ENCODE measurements around the gene CNOT6L.

Gene CNOT6L

GRCh38 chr4:77713884-77714283, 105.3 kb downstream of the CNOT6L start:
- Histone ChIP-seq H3K4me3 (ENCODE audit: low read length) (no peak overlapping the region), H3K27me3 (ENCODE audit: control insufficient read depth, insufficient read depth, low read length) (no peaks in the 10 kb centered on the region), H3K27ac (ENCODE audit: low read length) (no peak overlapping the region), H3K9me3 (ENCODE audit: control insufficient read depth, insufficient read depth, low read length) (no peaks in the 10 kb centered on the region), H3K36me3 (ENCODE audit: control insufficient read depth, insufficient read depth, low read length) (no peaks in the 10 kb centered on the region), H3K4me1 (ENCODE audit: control insufficient read depth, insufficient read depth, low read length) (peaks cover 2% of the 10 kb centered on the region; the same call in 1 of the 2 replicates)
- WGBS (ENCODE audit: insufficient coverage, insufficient read length): no CpG with 5 or more reads among the region's 1 CpG
- no peak for DNase-seq (ENCODE audit: low read depth, low spot score)

DNA sequence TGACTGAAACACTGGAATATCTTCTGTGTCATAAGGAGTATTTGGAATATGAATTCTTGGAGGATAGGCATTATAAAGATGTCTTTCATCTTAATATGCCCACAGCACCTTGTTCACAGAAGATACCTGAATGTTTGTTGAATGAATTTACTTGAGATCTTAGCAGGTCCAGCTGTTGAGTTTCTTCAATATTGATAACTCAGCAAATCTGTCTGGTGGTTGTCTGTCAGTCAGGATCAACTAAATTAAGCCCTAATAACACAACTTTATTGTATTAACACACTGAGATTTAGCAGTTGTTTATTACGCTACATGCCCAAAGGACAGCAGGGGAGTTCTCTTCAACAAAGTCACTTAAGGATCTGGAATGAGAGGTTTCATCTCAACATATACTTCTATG, 106.5 kb downstream of the CNOT6L start:
- Histone ChIP-seq H3K9me3 (ENCODE audit: control insufficient read depth, insufficient read depth, low read length) (no peaks in the 10 kb centered on the region), H3K36me3 (ENCODE audit: control insufficient read depth, insufficient read depth, low read length) (no peaks in the 10 kb centered on the region), H3K4me3 (ENCODE audit: low read length) (no peak overlapping the region), H3K27ac (ENCODE audit: low read length) (no peak overlapping the region), H3K27me3 (ENCODE audit: control insufficient read depth, insufficient read depth, low read length) (no peaks in the 10 kb centered on the region), H3K4me1 (ENCODE audit: control insufficient read depth, insufficient read depth, low read length) (peaks cover 2% of the 10 kb centered on the region; the same call in 1 of the 2 replicates)
- no peak for DNase-seq (ENCODE audit: low read depth, low spot score)
- WGBS (ENCODE audit: insufficient coverage, insufficient read length): no CpG with 5 or more reads among the region's 1 CpG

GRCh38 chr4:77711469-77711868, 107.7 kb downstream of the CNOT6L start:
- H3K9me3 ChIP-seq (ENCODE audit: control insufficient read depth, insufficient read depth, low read length): no peaks in the 10 kb centered on the region
- H3K4me1 ChIP-seq (ENCODE audit: control insufficient read depth, insufficient read depth, low read length): no peaks in the 10 kb centered on the region
- DNase-seq (ENCODE audit: low read depth, low spot score): no peak
- no CpG with 5 or more reads among the region's 1 CpG for WGBS (ENCODE audit: insufficient coverage, insufficient read length)
- H3K27me3 ChIP-seq (ENCODE audit: control insufficient read depth, insufficient read depth, low read length): no peaks in the 10 kb centered on the region
- H3K4me3 ChIP-seq (ENCODE audit: low read length): no peak overlapping the region
- no peak overlapping the region for H3K27ac ChIP-seq (ENCODE audit: low read length)
- no peaks in the 10 kb centered on the region for H3K36me3 ChIP-seq (ENCODE audit: control insufficient read depth, insufficient read depth, low read length)

DNA sequence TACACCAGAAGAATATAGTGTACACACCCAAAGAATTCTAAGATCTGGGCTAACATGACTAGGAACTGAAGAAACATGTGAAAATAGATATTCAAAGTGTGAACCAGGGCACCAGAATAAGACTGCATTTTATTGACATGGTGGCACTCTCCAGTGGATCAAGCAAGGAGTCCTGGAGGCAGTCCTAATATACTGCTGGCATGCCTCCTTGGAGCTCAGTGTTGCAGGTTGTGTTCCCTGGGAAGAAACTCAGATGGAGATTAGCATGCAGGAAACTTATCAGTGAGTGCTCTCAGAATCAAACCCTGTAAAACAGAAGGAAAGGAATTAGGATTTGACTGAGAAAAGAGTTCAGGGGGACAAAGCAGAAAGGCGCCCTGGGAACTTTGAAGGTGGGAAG, 108.5 kb downstream of the CNOT6L start:
- H3K4me3 ChIP-seq (ENCODE audit: low read length): no peak overlapping the region
- no peaks in the 10 kb centered on the region for H3K27me3 ChIP-seq (ENCODE audit: control insufficient read depth, insufficient read depth, low read length)
- DNase-seq (ENCODE audit: low read depth, low spot score): no peak

DNA sequence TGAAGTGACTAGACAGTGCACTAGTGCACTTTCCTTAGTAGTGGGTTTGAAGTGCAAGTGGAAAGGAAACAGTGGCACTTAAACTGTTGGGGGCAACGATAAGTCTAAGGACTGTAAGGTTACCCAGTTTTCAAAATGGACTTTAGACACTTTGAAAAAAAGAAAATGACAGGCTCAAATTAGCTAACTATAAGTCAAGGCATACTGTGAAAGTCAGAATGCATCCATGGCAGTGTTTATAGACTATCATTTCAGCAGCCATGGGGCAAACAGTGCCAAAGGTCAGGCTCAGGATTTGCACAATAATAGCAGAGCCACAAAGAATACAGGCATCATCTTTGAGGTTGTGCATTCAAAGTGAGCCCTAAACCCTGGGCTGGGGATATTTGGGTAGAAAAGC, 109.1 kb downstream of the CNOT6L start:
- Histone ChIP-seq H3K27me3 (ENCODE audit: control insufficient read depth, insufficient read depth, low read length) (no peaks in the 10 kb centered on the region), H3K9me3 (ENCODE audit: control insufficient read depth, insufficient read depth, low read length) (no peaks in the 10 kb centered on the region), H3K4me3 (ENCODE audit: low read length) (no peak overlapping the region), H3K27ac (ENCODE audit: low read length) (no peak overlapping the region), H3K4me1 (ENCODE audit: control insufficient read depth, insufficient read depth, low read length) (no peaks in the 10 kb centered on the region), H3K36me3 (ENCODE audit: control insufficient read depth, insufficient read depth, low read length) (no peaks in the 10 kb centered on the region)
- no CpG with 5 or more reads among the region's 1 CpG for WGBS (ENCODE audit: insufficient coverage, insufficient read length)
- no peak for DNase-seq (ENCODE audit: low read depth, low spot score)

More for the DNA sequence above, 108.5 kb downstream of the CNOT6L start:
- WGBS (ENCODE audit: insufficient coverage, insufficient read length): no CpG with 5 or more reads among the region's 1 CpG
- no peaks in the 10 kb centered on the region for H3K9me3 ChIP-seq (ENCODE audit: control insufficient read depth, insufficient read depth, low read length)
- H3K36me3 ChIP-seq (ENCODE audit: control insufficient read depth, insufficient read depth, low read length): no peaks in the 10 kb centered on the region
- no peaks in the 10 kb centered on the region for H3K4me1 ChIP-seq (ENCODE audit: control insufficient read depth, insufficient read depth, low read length)
- H3K27ac ChIP-seq (ENCODE audit: low read length): no peak overlapping the region

GRCh38 chr4:77706717-77707116, 112.5 kb downstream of the CNOT6L start:
- H3K27ac ChIP-seq (ENCODE audit: low read length): no peak overlapping the region
- no peaks in the 10 kb centered on the region for H3K4me1 ChIP-seq (ENCODE audit: control insufficient read depth, insufficient read depth, low read length)
- no peak for DNase-seq (ENCODE audit: low read depth, low spot score)
- H3K36me3 ChIP-seq (ENCODE audit: control insufficient read depth, insufficient read depth, low read length): no peaks in the 10 kb centered on the region
- H3K27me3 ChIP-seq (ENCODE audit: control insufficient read depth, insufficient read depth, low read length): no peaks in the 10 kb centered on the region
- no peaks in the 10 kb centered on the region for H3K9me3 ChIP-seq (ENCODE audit: control insufficient read depth, insufficient read depth, low read length)
- no peak overlapping the region for H3K4me3 ChIP-seq (ENCODE audit: low read length)
- WGBS (ENCODE audit: insufficient coverage, insufficient read length): no CpG with 5 or more reads among the region's 4 CpGs

DNA sequence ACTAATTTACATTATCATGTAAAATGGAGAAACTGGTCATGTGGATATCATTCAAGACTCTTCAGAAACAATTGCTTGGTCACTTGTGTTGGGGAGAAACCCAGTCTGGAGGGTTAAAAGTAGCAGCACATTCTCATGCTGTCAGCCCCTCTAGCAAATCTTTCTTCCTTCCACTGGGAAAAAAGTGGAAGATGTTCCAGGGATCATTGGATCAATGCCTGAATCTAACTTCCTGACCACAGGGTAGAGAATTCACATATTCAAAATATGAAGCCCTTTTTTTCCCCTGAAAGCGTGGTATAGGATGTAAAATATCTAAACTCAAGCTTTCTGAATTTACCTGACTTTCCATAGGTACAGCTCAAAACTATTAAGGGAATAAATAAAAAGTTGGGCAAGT, 115.5 kb downstream of the CNOT6L start:
- Histone ChIP-seq H3K27ac (ENCODE audit: low read length) (no peak overlapping the region), H3K36me3 (ENCODE audit: control insufficient read depth, insufficient read depth, low read length) (no peaks in the 10 kb centered on the region), H3K9me3 (ENCODE audit: control insufficient read depth, insufficient read depth, low read length) (no peaks in the 10 kb centered on the region), H3K4me3 (ENCODE audit: low read length) (no peak overlapping the region), H3K4me1 (ENCODE audit: control insufficient read depth, insufficient read depth, low read length) (no peaks in the 10 kb centered on the region), H3K27me3 (ENCODE audit: control insufficient read depth, insufficient read depth, low read length) (no peaks in the 10 kb centered on the region)
- DNase-seq (ENCODE audit: low read depth, low spot score): no peak
- WGBS (ENCODE audit: insufficient coverage, insufficient read length): no CpG with 5 or more reads among the region's 1 CpG

DNA sequence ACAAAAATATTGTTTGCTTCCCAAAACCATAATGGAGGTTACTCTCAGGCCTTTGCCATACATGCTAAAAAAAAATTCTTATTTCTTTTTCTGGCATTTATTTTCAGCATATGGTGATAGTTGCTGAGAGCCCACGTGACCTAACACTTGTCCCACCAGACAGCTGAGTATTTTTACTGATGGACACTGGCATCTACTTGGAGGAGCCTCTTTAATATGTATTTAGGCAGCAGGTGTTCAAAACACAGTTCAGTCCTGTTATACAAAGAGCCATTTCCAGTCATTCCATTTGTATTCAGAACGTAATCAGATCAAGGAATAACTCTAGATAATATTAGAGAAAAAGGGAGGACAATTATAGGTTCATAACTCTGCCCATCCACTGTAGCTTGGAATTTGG, 118.0 kb downstream of the CNOT6L start:
- WGBS (ENCODE audit: insufficient coverage, insufficient read length): no CpG with 5 or more reads among the region's 2 CpGs
- H3K27me3 ChIP-seq (ENCODE audit: control insufficient read depth, insufficient read depth, low read length): no peaks in the 10 kb centered on the region
- H3K9me3 ChIP-seq (ENCODE audit: control insufficient read depth, insufficient read depth, low read length): no peaks in the 10 kb centered on the region
- no peaks in the 10 kb centered on the region for H3K36me3 ChIP-seq (ENCODE audit: control insufficient read depth, insufficient read depth, low read length)
- H3K27ac ChIP-seq (ENCODE audit: low read length): no peak overlapping the region
- 0 out of 2 replicates have a peak, but pooled peaks cover 1% of the 10 kb centered on the region for H3K4me1 ChIP-seq (ENCODE audit: control insufficient read depth, insufficient read depth, low read length)
- H3K4me3 ChIP-seq (ENCODE audit: low read length): no peak overlapping the region
- DNase-seq (ENCODE audit: low read depth, low spot score): no peak

DNA sequence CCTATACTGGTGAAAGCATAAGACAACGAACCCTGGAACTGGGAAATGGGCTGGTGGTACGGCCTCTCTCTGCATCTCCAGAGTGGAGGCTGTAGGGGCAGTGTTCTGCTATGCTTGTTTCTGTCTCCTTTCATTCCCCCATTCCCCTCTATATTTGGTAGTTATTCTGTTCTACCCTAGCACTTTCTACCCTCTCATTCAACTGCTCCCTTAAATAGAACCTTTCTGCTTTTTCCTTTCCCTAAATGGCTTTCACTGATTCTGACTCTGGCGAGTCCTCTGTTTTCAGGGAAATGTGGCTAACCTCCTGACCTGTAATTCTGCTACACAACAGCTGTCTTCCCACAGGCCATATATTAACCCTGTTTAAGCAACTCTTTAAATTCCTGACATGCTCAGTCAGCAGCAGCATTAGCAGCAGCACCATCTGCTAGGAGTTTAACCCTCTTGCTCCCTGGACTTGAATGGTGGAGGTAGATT, 119.4 kb downstream of the CNOT6L start:
- no peak overlapping the region for H3K4me3 ChIP-seq (ENCODE audit: low read length)
- peak; percentile 25 for DNase-seq (ENCODE audit: low read depth, low spot score)
- no CpG with 5 or more reads among the region's 3 CpGs for WGBS (ENCODE audit: insufficient coverage, insufficient read length)
- 0 out of 2 replicates have a peak, but pooled peaks cover 3% of the 10 kb centered on the region for H3K4me1 ChIP-seq (ENCODE audit: control insufficient read depth, insufficient read depth, low read length)
- H3K27me3 ChIP-seq (ENCODE audit: control insufficient read depth, insufficient read depth, low read length): no peaks in the 10 kb centered on the region
- no peaks in the 10 kb centered on the region for H3K9me3 ChIP-seq (ENCODE audit: control insufficient read depth, insufficient read depth, low read length)
- H3K27ac ChIP-seq (ENCODE audit: low read length): no peak overlapping the region
- H3K36me3 ChIP-seq (ENCODE audit: control insufficient read depth, insufficient read depth, low read length): no peaks in the 10 kb centered on the region

GRCh38 chr4:77697860-77698590, 121.1 kb downstream of the CNOT6L start:
- Histone ChIP-seq H3K27me3 (ENCODE audit: control insufficient read depth, insufficient read depth, low read length) (no peaks in the 10 kb centered on the region), H3K36me3 (ENCODE audit: control insufficient read depth, insufficient read depth, low read length) (no peaks in the 10 kb centered on the region), H3K27ac (ENCODE audit: low read length) (no peak overlapping the region), H3K4me3 (ENCODE audit: low read length) (no peak overlapping the region), H3K9me3 (ENCODE audit: control insufficient read depth, insufficient read depth, low read length) (no peaks in the 10 kb centered on the region), H3K4me1 (ENCODE audit: control insufficient read depth, insufficient read depth, low read length) (0 out of 2 replicates have a peak, but pooled peaks cover 3% of the 10 kb centered on the region)
- DNase-seq (ENCODE audit: low read depth, low spot score): peak; percentile 55
- WGBS (ENCODE audit: insufficient coverage, insufficient read length): no CpG with 5 or more reads among the region's 10 CpGs

- DNase-seq (ENCODE audit: low read depth, low spot score): no peak
- no peaks in the 10 kb centered on the region for H3K9me3 ChIP-seq (ENCODE audit: control insufficient read depth, insufficient read depth, low read length)
- H3K36me3 ChIP-seq (ENCODE audit: control insufficient read depth, insufficient read depth, low read length): no peaks in the 10 kb centered on the region
- H3K27me3 ChIP-seq (ENCODE audit: control insufficient read depth, insufficient read depth, low read length): no peaks in the 10 kb centered on the region
- WGBS (ENCODE audit: insufficient coverage, insufficient read length): no CpG with 5 or more reads among the region's 2 CpGs
- H3K27ac ChIP-seq (ENCODE audit: low read length): no peak overlapping the region
- H3K4me3 ChIP-seq (ENCODE audit: low read length): no peak overlapping the region
- H3K4me1 ChIP-seq (ENCODE audit: control insufficient read depth, insufficient read depth, low read length): 0 out of 2 replicates have a peak, but pooled peaks cover 3% of the 10 kb centered on the region
These were observed 123.4 kb downstream of the CNOT6L start for GRCh38 chr4:77695774-77696173.
